Measurements from ENCODE around the gene HPCAL1. TPM values are rescaled to one million over a fixed set of nuclear protein-coding genes. Genes with fewer than 3 reads are reported as not detected.

The HPCAL1 gene
- total RNA-seq, 2 donors from 2014 or later = 22.5 to 203 TPM

GRCh38 chr2:10344105-10345066 lies 41.7 kb downstream of the HPCAL1 start:
- Histone ChIP-seq H3K36me3 (no peaks in the 10 kb centered on the region), H3K4me3 (no peak overlapping the region), H3K9me3 (no peaks in the 10 kb centered on the region), H3K27me3 (replicated peaks; ENCODE audit: insufficient read depth) (no peaks in the 10 kb centered on the region), H3K27ac (no peak overlapping the region), H3K4me1 (replicated peaks) (no peaks in the 10 kb centered on the region)
- no peak for DNase-seq (ENCODE audit: low spot score)
- intact Hi-C loops (cut with DNase I) = loop anchor here (5.0 kb wide), 1 partner anchor 63 kb away; no protein-coding TSS in a partner anchor
- TF ChIP-seq CTCF (IDR thresholded peaks at IDR 0.05) = no peak
- no peak for TF ChIP-seq POLR2AphosphoS5 (IDR thresholded peaks at IDR 0.05)
- no peak for TF ChIP-seq POLR2A (IDR thresholded peaks at IDR 0.05)
- 69% methylated on average over 19 of the region's 19 CpGs for WGBS

GRCh38 chr2:10345126-10345525 lies 42.4 kb downstream of the HPCAL1 start:
- Histone ChIP-seq H3K27ac (no peak overlapping the region), H3K27me3 (replicated peaks; ENCODE audit: insufficient read depth) (no peaks in the 10 kb centered on the region), H3K4me1 (replicated peaks) (no peaks in the 10 kb centered on the region), H3K9me3 (no peaks in the 10 kb centered on the region), H3K36me3 (no peaks in the 10 kb centered on the region), H3K4me3 (no peak overlapping the region)
- WGBS = 81% methylated on average over 3 of the region's 3 CpGs
- TF ChIP-seq POLR2AphosphoS5 (IDR thresholded peaks at IDR 0.05) = no peak
- TF ChIP-seq POLR2A (IDR thresholded peaks at IDR 0.05) = no peak
- TF ChIP-seq CTCF (IDR thresholded peaks at IDR 0.05) = no peak
- intact Hi-C loops (cut with DNase I) = no loop called here
- DNase-seq (ENCODE audit: low spot score) = no peak

GRCh38 chr2:10345813-10346212 lies 43.1 kb downstream of the HPCAL1 start:
- Histone ChIP-seq H3K27me3 (replicated peaks; ENCODE audit: insufficient read depth) (no peaks in the 10 kb centered on the region), H3K9me3 (no peaks in the 10 kb centered on the region), H3K4me1 (replicated peaks) (no peaks in the 10 kb centered on the region), H3K36me3 (no peaks in the 10 kb centered on the region), H3K27ac (no peak overlapping the region), H3K4me3 (no peak overlapping the region)
- DNase-seq (ENCODE audit: low spot score) = no peak
- WGBS = 84% methylated on average over 3 of the region's 3 CpGs
- intact Hi-C loops (cut with DNase I) = no loop called here
- TF ChIP-seq POLR2AphosphoS5 (IDR thresholded peaks at IDR 0.05) (no peak), POLR2A (IDR thresholded peaks at IDR 0.05) (no peak), CTCF (IDR thresholded peaks at IDR 0.05) (no peak)

GRCh38 chr2:10346929-10347561 lies 44.3 kb downstream of the HPCAL1 start:
- Histone ChIP-seq H3K36me3 (no peaks in the 10 kb centered on the region), H3K27me3 (replicated peaks; ENCODE audit: insufficient read depth) (no peaks in the 10 kb centered on the region), H3K4me3 (no peak overlapping the region), H3K27ac (no peak overlapping the region), H3K4me1 (replicated peaks) (no peaks in the 10 kb centered on the region), H3K9me3 (no peaks in the 10 kb centered on the region)
- intact Hi-C loops (cut with DNase I) = no loop called here
- WGBS = 66% methylated on average over 15 of the region's 16 CpGs
- no peak for DNase-seq (ENCODE audit: low spot score)
- no peak for TF ChIP-seq CTCF (IDR thresholded peaks at IDR 0.05)
- TF ChIP-seq POLR2AphosphoS5 (IDR thresholded peaks at IDR 0.05) = no peak
- no peak for TF ChIP-seq POLR2A (IDR thresholded peaks at IDR 0.05)

All from prostate gland (tissue), 2 donors.